Peyer's patch (tissue), 4 donors: ENCODE results near the gene CSAD. TPM values are rescaled to one million over a fixed set of nuclear protein-coding genes. Genes with fewer than 3 reads are reported as not detected.
A peak's percentile ranks its signal among the peaks of the same experiment; 100 is the strongest.

ENCODE experiments used
- DNase-seq, 3 donors: peaks; one replicate each; pipeline ENCODE4 v3.0.0-alpha.2; 2017 to 2019
- H3K27ac ChIP-seq, 4 donors: fragments of 200-600 bp; sonication (generic); one replicate each; pipeline ENCODE4 v1.5.1; 2016 to 2019
- H3K27me3 ChIP-seq, 2 donors: fragments of 200-600 bp; sonication (generic); one replicate each; pipeline ENCODE4 v1.5.1; 2019
- H3K36me3 ChIP-seq, 3 donors: fragments of 200-600 bp; sonication (generic); one replicate each; pipeline ENCODE4 v1.5.1; 2016 to 2019
- H3K4me1 ChIP-seq, 4 donors: fragments of 200-600 bp; sonication (generic); one replicate each; pipeline ENCODE4 v1.5.1; 2016 to 2019
- H3K4me3 ChIP-seq, 4 donors: fragments of 200-600 bp; sonication (generic); 1 replicate in 3 of 4; 2 replicates in 1 of 4; pipeline ENCODE4 v1.5.1; 2016 to 2019; ENCODE audit warnings: mild to moderate bottlenecking in 1 of 4
- H3K9me3 ChIP-seq, 4 donors: fragments of 200-600 bp; sonication (generic); one replicate each; pipeline ENCODE4 v1.5.1; 2016 to 2019; ENCODE audit warnings: mild to moderate bottlenecking in 1 of 4
- CTCF ChIP-seq, 6 experiments: fragments of 450-650 bp in 4 of 6; fragments of 200-600 bp in 2 of 6; sonication (generic) in 1 of 6; IDR thresholded peaks; one replicate each; pipeline ENCODE4 v1.5.1; 2017 to 2019; ENCODE audit warnings: antibody characterized with exemption in 6 of 6, mild to moderate bottlenecking in 3 of 6, moderate library complexity in 1 of 6
- POLR2A ChIP-seq, 2 donors: fragments of 450-650 bp; IDR thresholded peaks; one replicate each; pipeline ENCODE4 v1.5.1; 2017; ENCODE audit warnings: antibody characterized with exemption in 2 of 2, mild to moderate bottlenecking in 2 of 2, moderate library complexity in 2 of 2
- total RNA-seq, 4 donors: library from RNA; depleted of rRNA; stranded (reverse); fragments of >200 nt; gene quantifications; one replicate each; pipeline ENCODE4 v1.1.0, GENCODE V29; 2016

Gene CSAD
- total RNA-seq, 4 donors from 2014 or later: 36.1 to 154 (median 109) TPM

- TF ChIP-seq POLR2A (IDR thresholded peaks at IDR 0.05): no peak
- TF ChIP-seq CTCF (IDR thresholded peaks at IDR 0.05): no peak
- Histone ChIP-seq H3K27me3 (no peaks in the 10 kb centered on the region), H3K4me1 (peaks cover 0 to 26% (median under 1%) of the 10 kb centered on the region in 4 donors), H3K36me3 (peaks cover 0 to 5% (median 0%) of the 10 kb centered on the region in 3 donors), H3K9me3 (no peaks in the 10 kb centered on the region), H3K4me3 (no peak overlapping the region), H3K27ac (no peak overlapping the region)
- DNase-seq: no peak
Measured at GRCh38 chr12:53176750-53177149, 4.0 kb downstream of the CSAD start.

- TF ChIP-seq CTCF (IDR thresholded peaks at IDR 0.05): peak in 4 of 6 experiments; percentile 10 to 43 (median 30)
- no peak for TF ChIP-seq POLR2A (IDR thresholded peaks at IDR 0.05)
- Histone ChIP-seq H3K4me3 (no peak overlapping the region), H3K27ac (peak overlapping the region in 2 of 4 donors; percentile 24 to 47), H3K4me1 (peaks cover 0 to 19% (median 0%) of the 10 kb centered on the region in 4 donors), H3K9me3 (no peaks in the 10 kb centered on the region), H3K36me3 (peaks cover 0 to 9% (median 0%) of the 10 kb centered on the region in 3 donors), H3K27me3 (no peaks in the 10 kb centered on the region)
- DNase-seq: no peak
Measured at GRCh38 chr12:53174881-53175491, 5.7 kb downstream of the CSAD start.

GRCh38 chr12:53173085-53173715 is 7.5 kb downstream of the CSAD start:
- Histone ChIP-seq H3K9me3 (no peaks in the 10 kb centered on the region), H3K4me1 (peaks cover 0 to 12% (median 0%) of the 10 kb centered on the region in 4 donors), H3K4me3 (no peak overlapping the region), H3K36me3 (peaks cover 0 to 13% (median 0%) of the 10 kb centered on the region in 3 donors), H3K27ac (no peak overlapping the region), H3K27me3 (no peaks in the 10 kb centered on the region)
- TF ChIP-seq CTCF (IDR thresholded peaks at IDR 0.05): no peak
- TF ChIP-seq POLR2A (IDR thresholded peaks at IDR 0.05): no peak
- DNase-seq: no peak

GRCh38 chr12:53172352-53172751 is 8.4 kb downstream of the CSAD start:
- H3K36me3 ChIP-seq: peaks cover 0 to 14% (median 0%) of the 10 kb centered on the region in 3 donors
- no peaks in the 10 kb centered on the region for H3K9me3 ChIP-seq
- H3K27ac ChIP-seq: no peak overlapping the region
- TF ChIP-seq CTCF (IDR thresholded peaks at IDR 0.05) (no peak), POLR2A (IDR thresholded peaks at IDR 0.05) (no peak)
- peaks cover 0 to 12% (median 0%) of the 10 kb centered on the region in 4 donors for H3K4me1 ChIP-seq
- no peak for DNase-seq
- H3K27me3 ChIP-seq: no peaks in the 10 kb centered on the region
- H3K4me3 ChIP-seq: no peak overlapping the region

- Histone ChIP-seq H3K27me3 (no peaks in the 10 kb centered on the region), H3K4me3 (no peak overlapping the region), H3K27ac (no peak overlapping the region), H3K4me1 (peaks cover 0 to 12% (median 0%) of the 10 kb centered on the region in 4 donors), H3K36me3 (peaks cover 0 to 18% (median 0%) of the 10 kb centered on the region in 3 donors), H3K9me3 (no peaks in the 10 kb centered on the region)
- DNase-seq: no peak
- TF ChIP-seq POLR2A (IDR thresholded peaks at IDR 0.05) (no peak), CTCF (IDR thresholded peaks at IDR 0.05) (no peak)
Measured at GRCh38 chr12:53171725-53172329, 8.9 kb downstream of the CSAD start.
